HG03354 (cell line): ENCODE data around the gene ELOVL1.

Source experiments
- ATAC-seq: cut with Tn5 transposase; IDR thresholded peaks from one replicate; pipeline ENCODE4 v1.9.1; 2021; ENCODE audit warnings: mild to moderate bottlenecking; ENCODE audit not compliant: unreplicated experiment, poor library complexity, severe bottlenecking

Gene ELOVL1

GRCh38 chr1:43337588-43337987, 30.2 kb downstream of the ELOVL1 start, which contains the start of gene MPL:
TSS of gene MPL (plus strand) at chr1:43337818. CDS start at chr1:43337849, 31 bp downstream.
- ATAC-seq: no peak

GRCh38 chr1:43334453-43335205, 33.2 kb downstream of the ELOVL1 start:
- no peak for ATAC-seq

DNA sequence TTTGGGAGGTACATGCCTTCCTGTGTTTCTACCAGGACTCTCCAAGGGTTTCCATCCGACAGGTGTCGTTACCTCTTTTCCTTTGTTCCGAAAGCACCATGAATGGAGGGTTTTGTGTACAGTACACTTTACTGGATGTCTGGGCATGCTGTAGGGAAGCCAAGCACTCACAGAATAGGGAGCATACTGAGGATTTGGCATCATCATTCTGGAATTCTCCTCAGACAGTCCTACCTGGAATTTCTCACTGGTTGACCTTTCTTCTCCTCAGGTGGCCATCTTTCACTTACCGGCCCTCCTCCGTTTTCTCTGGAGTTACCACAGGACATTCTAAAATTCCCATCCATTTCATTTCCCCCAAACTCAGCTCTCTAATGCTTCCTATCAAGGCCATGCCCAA, 36.1 kb downstream of the ELOVL1 start:
- ATAC-seq: no peak

GRCh38 chr1:43329995-43330751, 37.6 kb downstream of the ELOVL1 start:
- no peak for ATAC-seq

GRCh38 chr1:43327549-43328292, 40.1 kb downstream of the ELOVL1 start:
- ATAC-seq: no peak

DNA sequence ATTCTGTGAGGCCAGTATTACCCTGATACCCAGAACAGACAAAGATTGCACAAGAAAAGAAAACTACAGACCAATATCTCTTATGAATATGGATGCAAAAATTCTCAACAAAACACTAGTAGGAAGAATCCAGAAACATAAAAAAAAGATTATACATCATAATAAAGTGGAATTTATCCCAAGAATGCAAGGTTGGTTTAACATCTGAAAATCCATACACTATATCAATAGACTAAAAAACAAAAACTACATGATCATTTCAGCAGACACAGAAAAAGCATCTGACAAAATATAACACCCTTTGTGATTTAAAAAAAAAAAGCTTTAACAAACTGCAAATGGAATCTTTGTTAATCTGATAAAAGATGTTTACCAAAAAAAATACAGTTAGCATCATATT, 42.4 kb downstream of the ELOVL1 start:
- ATAC-seq: no peak

GRCh38 chr1:43324810-43325209, 43.0 kb downstream of the ELOVL1 start:
- ATAC-seq: no peak

DNA sequence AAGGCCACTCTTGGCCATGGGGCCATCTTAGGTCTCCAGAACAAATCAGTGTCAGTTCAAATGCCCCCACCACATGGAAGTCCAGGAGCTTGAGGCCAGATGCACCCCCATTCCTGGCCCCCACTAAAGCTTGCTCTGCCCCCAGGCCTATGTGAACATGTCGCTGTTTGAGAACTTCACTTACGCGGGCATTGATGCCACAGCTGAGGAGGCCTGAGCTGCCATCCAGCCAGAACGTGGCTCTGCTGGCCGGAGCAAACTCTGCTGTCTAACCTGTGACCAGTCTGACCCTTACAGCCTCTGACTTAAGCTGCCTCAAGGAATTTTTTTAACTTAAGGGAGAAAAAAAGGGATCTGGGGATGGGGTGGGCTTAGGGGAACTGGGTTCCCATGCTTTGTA, 45.3 kb downstream of the ELOVL1 start:
- ATAC-seq: no peak

- ATAC-seq: no peak
These were observed 46.4 kb downstream of the ELOVL1 start for GRCh38 chr1:43321331-43321891.

DNA sequence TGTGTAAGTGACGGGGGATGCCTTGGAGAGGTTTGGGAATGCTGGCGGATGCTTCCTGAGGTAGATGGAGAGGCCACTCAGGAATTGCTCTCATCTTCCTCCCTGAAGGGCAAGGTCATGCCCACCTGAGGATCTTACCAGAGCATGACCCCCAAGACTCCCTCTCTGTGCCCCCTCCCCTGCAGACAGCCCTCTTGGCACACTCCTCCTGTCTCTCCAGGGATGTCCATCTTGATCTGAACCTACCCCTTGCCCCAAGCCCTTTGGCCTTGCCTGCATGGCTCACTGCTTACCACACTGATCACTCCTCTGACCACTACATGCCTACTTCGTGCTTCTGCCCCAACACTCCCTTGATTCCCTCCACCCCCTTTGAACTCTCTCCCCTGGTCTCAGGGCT, 48.0 kb downstream of the ELOVL1 start:
- no peak for ATAC-seq

DNA sequence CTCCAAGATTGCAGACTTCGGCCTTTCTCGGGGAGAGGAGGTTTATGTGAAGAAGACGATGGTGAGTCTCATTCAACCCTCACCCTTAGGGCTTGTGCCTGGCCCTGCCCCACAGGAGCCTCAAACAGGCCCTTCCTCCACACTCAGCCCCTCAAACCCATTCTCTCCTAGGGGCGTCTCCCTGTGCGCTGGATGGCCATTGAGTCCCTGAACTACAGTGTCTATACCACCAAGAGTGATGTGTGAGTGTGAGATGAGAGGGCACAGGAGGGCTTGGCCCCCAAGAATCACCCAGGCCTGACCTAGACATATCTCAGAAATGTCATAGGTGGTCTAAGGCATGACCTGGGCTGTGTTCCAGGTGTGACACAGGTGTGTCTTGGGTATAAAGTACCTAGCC, 48.5 kb downstream of the ELOVL1 start:
- no peak for ATAC-seq

DNA sequence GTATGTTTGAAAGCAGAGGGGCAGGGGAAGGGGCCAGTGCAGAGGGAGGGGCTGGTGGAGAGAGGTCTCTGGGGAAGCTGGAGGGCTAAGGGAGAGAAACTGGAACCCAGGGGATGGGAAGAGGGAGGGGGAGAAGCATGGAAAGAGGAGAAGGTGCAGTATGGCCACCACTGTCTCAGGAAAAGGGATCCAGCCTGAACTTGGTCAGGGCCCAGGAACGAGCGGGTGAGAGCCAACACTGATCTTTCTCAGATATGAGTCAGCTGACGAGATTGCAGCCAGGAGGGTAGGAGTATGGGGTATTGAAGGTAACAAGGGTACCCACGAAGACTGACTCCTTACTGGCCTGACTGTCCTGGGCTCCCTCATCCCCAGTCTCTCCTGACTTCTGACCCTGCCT, 49.0 kb downstream of the ELOVL1 start:
- ATAC-seq: no peak

GRCh38 chr1:43317817-43318471, 49.9 kb downstream of the ELOVL1 start:
- ATAC-seq: no peak

DNA sequence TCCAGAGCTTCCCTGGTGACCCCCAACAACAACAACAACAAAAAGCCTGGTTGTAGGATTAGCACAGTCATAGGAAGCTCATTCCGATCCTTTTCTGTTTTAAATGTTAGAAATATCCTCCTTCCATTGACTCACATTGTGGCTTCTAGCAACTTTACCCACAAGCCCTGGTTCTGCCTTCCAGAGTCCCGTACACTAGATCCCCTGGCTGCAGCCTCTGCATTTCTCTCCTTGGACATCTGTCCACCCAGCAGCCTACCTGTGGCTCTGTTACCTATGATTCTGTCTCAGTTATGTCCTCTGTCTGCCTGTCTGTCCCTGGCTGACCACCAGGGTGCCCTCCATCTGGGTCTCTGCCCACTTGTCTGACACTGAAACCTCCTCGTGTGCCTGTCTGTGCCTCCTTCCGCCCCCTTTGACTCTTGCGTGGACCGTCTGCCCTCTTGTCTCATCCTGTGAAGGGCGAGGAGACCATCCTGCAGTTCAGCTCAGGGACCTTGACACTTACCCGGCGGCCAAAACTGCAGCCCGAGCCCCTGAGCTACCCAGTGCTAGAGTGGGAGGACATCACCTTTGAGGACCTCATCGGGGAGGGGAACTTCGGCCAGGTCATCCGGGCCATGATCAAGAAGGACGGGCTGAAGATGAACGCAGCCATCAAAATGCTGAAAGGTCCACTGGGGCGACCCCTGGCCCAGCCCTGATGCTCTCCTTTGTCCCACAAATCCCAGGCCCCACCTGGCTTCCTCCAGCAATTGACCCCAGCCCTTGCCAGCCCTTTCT, 50.9 kb downstream of the ELOVL1 start:
- no peak for ATAC-seq

DNA sequence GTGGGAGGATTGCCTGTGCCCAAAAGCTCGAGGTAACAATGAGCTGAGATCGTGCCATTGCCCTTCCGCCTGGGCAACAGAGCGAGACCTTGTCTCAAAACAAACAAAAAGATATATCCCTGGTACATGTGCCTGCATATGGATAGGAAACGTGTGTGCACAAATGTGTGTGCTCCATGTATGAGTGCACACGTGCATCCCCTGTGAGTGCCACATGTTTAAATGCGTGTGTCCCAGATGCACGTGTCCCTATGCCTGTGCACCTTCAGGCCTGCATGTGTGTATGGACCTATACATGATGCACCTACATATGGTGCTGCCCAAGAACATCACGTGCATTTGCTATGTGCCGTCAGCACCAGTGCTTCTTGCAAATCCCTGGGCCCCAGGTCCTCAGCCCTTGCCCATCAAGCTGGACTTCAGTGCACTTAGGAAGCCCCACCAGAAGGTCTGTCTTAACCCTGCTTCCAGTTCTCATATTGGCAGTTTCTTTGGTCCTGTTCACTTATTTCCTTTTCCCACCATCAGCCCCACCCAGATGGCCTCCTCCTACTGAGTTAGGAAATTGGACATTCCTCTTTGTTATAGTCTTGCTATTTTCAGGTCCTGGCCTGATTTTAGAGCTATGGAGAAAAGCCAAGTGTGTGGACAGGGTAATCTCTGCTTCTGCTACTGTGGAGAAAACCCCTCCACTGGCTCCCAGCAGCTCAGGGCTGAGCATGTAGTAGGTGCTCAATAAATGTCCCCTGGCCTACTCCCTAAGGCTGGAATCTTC, 51.7 kb downstream of the ELOVL1 start:
- no peak for ATAC-seq

GRCh38 chr1:43315481-43315880, 52.3 kb downstream of the ELOVL1 start:
- ATAC-seq: no peak

GRCh38 chr1:43314233-43314632, 53.6 kb downstream of the ELOVL1 start:
- ATAC-seq: no peak

- no peak for ATAC-seq
These were observed 54.0 kb downstream of the ELOVL1 start for GRCh38 chr1:43313771-43314170.
